ENCODE results near the gene RAB3GAP1. TPM values are rescaled to one million over a fixed set of nuclear protein-coding genes. Genes with fewer than 3 reads are reported as not detected.

Gene RAB3GAP1
- total RNA-seq, 3 donors from 2014 or later (not counting 1 experiment from before 2014, with no cell fraction given), result 9.6 to 12.6 (median 9.8) TPM

- WGBS (ENCODE audit: insufficient coverage), result 94% methylated on average over 3 of the region's 3 CpGs
- Histone ChIP-seq H3K27me3 (ENCODE audit: control insufficient read depth, insufficient read depth, low read length) (no peaks in the 10 kb centered on the region), H3K36me3 (ENCODE audit: control insufficient read depth, insufficient read depth, low read length) (no peaks in the 10 kb centered on the region), H3K4me1 (ENCODE audit: control insufficient read depth, insufficient read depth, low read length) (no peaks in the 10 kb centered on the region), H3K27ac (ENCODE audit: low read length) (no peak overlapping the region), H3K4me3 (ENCODE audit: low read length) (no peak overlapping the region), H3K9me3 (ENCODE audit: control insufficient read depth, insufficient read depth, low read length) (no peaks in the 10 kb centered on the region)
- no peak for DNase-seq
- H3K9me3 Mint-ChIP-seq, result peaks cover 0 to 7% of the 10 kb centered on the region in 2 donors
- no peak overlapping the region for H3K27ac Mint-ChIP-seq
- peaks cover 7 to 9% of the 10 kb centered on the region in 2 donors for H3K4me1 Mint-ChIP-seq
- no peak for TF ChIP-seq CTCF (IDR thresholded peaks at IDR 0.05)
- peaks cover 7% of the 10 kb centered on the region for H3K36me3 Mint-ChIP-seq
- intact Hi-C loops (cut with micrococcal nuclease), result no loop called here
- H3K27me3 Mint-ChIP-seq (ENCODE audit: low read depth in 2 of 2), result no peaks in the 10 kb centered on the region
- ATAC-seq, result no peak
- no peak overlapping the region for H3K4me3 Mint-ChIP-seq
Measured at GRCh38 chr2:135175177-135175576, 123.1 kb downstream of the RAB3GAP1 start.

GRCh38 chr2:135179689-135180088 is 127.6 kb downstream of the RAB3GAP1 start:
- intact Hi-C loops (cut with micrococcal nuclease), result no loop called here
- no peaks in the 10 kb centered on the region for H3K27me3 ChIP-seq (ENCODE audit: control insufficient read depth, insufficient read depth, low read length)
- Mint-ChIP-seq H3K4me3 (no peak overlapping the region), H3K36me3 (peaks cover 7% of the 10 kb centered on the region), H3K9me3 (peaks cover 0 to 7% of the 10 kb centered on the region in 2 donors), H3K4me1 (no peaks in the 10 kb centered on the region), H3K27me3 (ENCODE audit: low read depth in 2 of 2) (no peaks in the 10 kb centered on the region), H3K27ac (no peak overlapping the region)
- H3K9me3 ChIP-seq (ENCODE audit: control insufficient read depth, insufficient read depth, low read length), result no peaks in the 10 kb centered on the region
- DNase-seq, result no peak
- no peaks in the 10 kb centered on the region for H3K4me1 ChIP-seq (ENCODE audit: control insufficient read depth, insufficient read depth, low read length)
- H3K4me3 ChIP-seq (ENCODE audit: low read length), result no peak overlapping the region
- H3K27ac ChIP-seq (ENCODE audit: low read length), result no peak overlapping the region
- WGBS (ENCODE audit: insufficient coverage), result 86% methylated on average over 1 of the region's 1 CpG
- TF ChIP-seq CTCF (IDR thresholded peaks at IDR 0.05), result no peak
- H3K36me3 ChIP-seq (ENCODE audit: control insufficient read depth, insufficient read depth, low read length), result no peaks in the 10 kb centered on the region
- no peak for ATAC-seq

DNA sequence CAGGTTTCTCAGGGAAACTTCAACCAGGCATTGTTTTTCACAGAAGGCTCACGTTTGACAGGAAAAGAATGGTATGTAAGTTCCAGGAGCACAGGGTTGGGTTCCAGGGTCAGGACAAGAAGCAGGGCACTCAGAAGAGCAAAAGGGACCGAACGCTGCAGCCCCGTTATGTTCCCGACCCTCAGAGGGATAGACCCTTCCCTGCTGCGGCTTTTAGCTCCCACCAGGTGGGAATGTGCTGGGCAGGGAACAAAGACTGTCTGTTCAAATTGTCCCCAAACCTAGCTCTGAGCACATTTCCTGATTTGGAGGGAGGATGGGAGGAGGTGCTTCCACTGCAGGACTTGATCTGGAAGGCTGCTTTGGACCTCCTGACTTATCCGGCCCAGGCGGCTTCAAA is 130.1 kb downstream of the RAB3GAP1 start:
- Mint-ChIP-seq H3K27ac (no peak overlapping the region), H3K27me3 (ENCODE audit: low read depth in 2 of 2) (no peaks in the 10 kb centered on the region), H3K4me3 (no peak overlapping the region), H3K4me1 (no peaks in the 10 kb centered on the region), H3K9me3 (peaks cover 0 to 1% of the 10 kb centered on the region in 2 donors), H3K36me3 (peaks cover 1% of the 10 kb centered on the region)
- Histone ChIP-seq H3K27me3 (ENCODE audit: control insufficient read depth, insufficient read depth, low read length) (no peaks in the 10 kb centered on the region), H3K36me3 (ENCODE audit: control insufficient read depth, insufficient read depth, low read length) (no peaks in the 10 kb centered on the region), H3K4me3 (ENCODE audit: low read length) (no peak overlapping the region), H3K9me3 (ENCODE audit: control insufficient read depth, insufficient read depth, low read length) (no peaks in the 10 kb centered on the region), H3K27ac (ENCODE audit: low read length) (no peak overlapping the region), H3K4me1 (ENCODE audit: control insufficient read depth, insufficient read depth, low read length) (no peaks in the 10 kb centered on the region)
- ATAC-seq, result no peak
- WGBS (ENCODE audit: insufficient coverage), result 92% methylated on average over 8 of the region's 8 CpGs
- no peak for TF ChIP-seq CTCF (IDR thresholded peaks at IDR 0.05)
- no peak for DNase-seq
- intact Hi-C loops (cut with micrococcal nuclease), result no loop called here

DNA sequence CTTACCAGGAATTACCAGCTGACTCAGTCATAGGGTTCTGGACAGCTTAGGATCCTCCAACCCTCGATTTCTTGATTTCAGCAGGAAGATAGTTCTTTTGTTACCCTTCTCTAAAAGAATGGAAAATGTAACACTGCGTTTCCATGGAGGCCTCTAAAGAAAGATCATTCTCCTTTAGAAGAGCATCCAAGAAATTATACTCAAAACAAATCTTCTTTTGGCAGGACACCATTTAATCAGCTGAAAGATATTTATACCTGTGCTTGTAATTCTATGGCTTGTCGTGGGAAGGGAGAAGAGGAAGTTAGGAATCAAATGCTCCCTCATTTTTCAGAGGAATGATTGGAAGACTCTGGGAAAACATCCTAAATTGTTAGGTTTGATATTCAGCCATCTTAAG is 130.5 kb downstream of the RAB3GAP1 start:
- WGBS (ENCODE audit: insufficient coverage), result 89% methylated on average over 3 of the region's 3 CpGs
- intact Hi-C loops (cut with micrococcal nuclease), result no loop called here
- TF ChIP-seq CTCF (IDR thresholded peaks at IDR 0.05), result no peak
- Mint-ChIP-seq H3K27me3 (ENCODE audit: low read depth in 2 of 2) (no peaks in the 10 kb centered on the region), H3K4me1 (no peaks in the 10 kb centered on the region), H3K36me3 (no peaks in the 10 kb centered on the region), H3K27ac (no peak overlapping the region), H3K4me3 (no peak overlapping the region), H3K9me3 (no peaks in the 10 kb centered on the region)
- H3K4me1 ChIP-seq (ENCODE audit: control insufficient read depth, insufficient read depth, low read length), result no peaks in the 10 kb centered on the region
- H3K4me3 ChIP-seq (ENCODE audit: low read length), result no peak overlapping the region
- H3K27ac ChIP-seq (ENCODE audit: low read length), result no peak overlapping the region
- no peaks in the 10 kb centered on the region for H3K36me3 ChIP-seq (ENCODE audit: control insufficient read depth, insufficient read depth, low read length)
- H3K9me3 ChIP-seq (ENCODE audit: control insufficient read depth, insufficient read depth, low read length), result no peaks in the 10 kb centered on the region
- DNase-seq, result no peak
- no peak for ATAC-seq
- no peaks in the 10 kb centered on the region for H3K27me3 ChIP-seq (ENCODE audit: control insufficient read depth, insufficient read depth, low read length)

All from natural killer cell (primary cell).